Measurements from ENCODE around the gene VPS13D.
A peak's percentile ranks its signal among the peaks of the same experiment; 100 is the strongest.

Gene VPS13D

GRCh38 chr1:12473596-12474362 lies 243.9 kb downstream of the VPS13D start:
- DNase-seq (ENCODE audit: low read depth): no peak
- H3K4me3 ChIP-seq (ENCODE audit: low read depth, low read length): no peak overlapping the region
- TF ChIP-seq, protein P1, sequence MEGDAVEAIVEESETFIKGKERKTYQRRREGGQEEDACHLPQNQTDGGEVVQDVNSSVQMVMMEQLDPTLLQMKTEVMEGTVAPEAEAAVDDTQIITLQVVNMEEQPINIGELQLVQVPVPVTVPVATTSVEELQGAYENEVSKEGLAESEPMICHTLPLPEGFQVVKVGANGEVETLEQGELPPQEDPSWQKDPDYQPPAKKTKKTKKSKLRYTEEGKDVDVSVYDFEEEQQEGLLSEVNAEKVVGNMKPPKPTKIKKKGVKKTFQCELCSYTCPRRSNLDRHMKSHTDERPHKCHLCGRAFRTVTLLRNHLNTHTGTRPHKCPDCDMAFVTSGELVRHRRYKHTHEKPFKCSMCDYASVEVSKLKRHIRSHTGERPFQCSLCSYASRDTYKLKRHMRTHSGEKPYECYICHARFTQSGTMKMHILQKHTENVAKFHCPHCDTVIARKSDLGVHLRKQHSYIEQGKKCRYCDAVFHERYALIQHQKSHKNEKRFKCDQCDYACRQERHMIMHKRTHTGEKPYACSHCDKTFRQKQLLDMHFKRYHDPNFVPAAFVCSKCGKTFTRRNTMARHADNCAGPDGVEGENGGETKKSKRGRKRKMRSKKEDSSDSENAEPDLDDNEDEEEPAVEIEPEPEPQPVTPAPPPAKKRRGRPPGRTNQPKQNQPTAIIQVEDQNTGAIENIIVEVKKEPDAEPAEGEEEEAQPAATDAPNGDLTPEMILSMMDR (IDR thresholded peaks at IDR 0.05; ENCODE audit: control insufficient read depth, extremely low read depth, insufficient read depth): no peak

DNA sequence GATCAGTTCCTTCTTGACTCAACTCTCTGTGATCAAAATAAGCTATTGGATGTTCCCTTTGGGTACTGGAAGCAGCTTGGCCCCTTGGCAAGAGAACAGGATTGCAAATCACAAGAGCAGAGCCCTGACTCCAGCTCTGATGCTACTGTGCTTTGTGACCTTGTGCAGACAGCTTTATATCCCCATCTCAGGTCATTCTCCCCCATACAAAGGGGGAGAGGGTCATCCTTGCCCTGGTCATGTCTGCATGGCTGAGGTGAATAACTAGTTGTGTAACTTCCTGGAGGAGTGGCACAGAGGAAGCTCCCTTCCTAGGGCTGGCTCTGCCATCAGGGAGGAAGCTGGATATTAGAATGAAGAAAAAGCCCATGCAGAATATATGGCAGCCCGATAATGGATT lies 245.3 kb downstream of the VPS13D start:
- TF ChIP-seq, protein P1 (IDR thresholded peaks at IDR 0.05; ENCODE audit: control insufficient read depth, extremely low read depth, insufficient read depth): no peak
- H3K4me3 ChIP-seq (ENCODE audit: low read depth, low read length): no peak overlapping the region
- no peak for DNase-seq (ENCODE audit: low read depth)

- H3K4me3 ChIP-seq (ENCODE audit: low read depth, low read length): 0 out of 2 replicates have a peak overlapping the region, but pooled peaks have one; percentile 4
- TF ChIP-seq, protein P1 (IDR thresholded peaks at IDR 0.05; ENCODE audit: control insufficient read depth, extremely low read depth, insufficient read depth): no peak
- peak; percentile 93 for DNase-seq (ENCODE audit: low read depth)
These were observed 245.7 kb downstream of the VPS13D start for GRCh38 chr1:12475530-12475934.

- peak; percentile 96 for DNase-seq (ENCODE audit: low read depth)
- TF ChIP-seq, protein P1 (IDR thresholded peaks at IDR 0.05; ENCODE audit: control insufficient read depth, extremely low read depth, insufficient read depth): no peak
- 0 out of 2 replicates have a peak overlapping the region, but pooled peaks have one; percentile 4 for H3K4me3 ChIP-seq (ENCODE audit: low read depth, low read length)
These were observed 246.1 kb downstream of the VPS13D start for GRCh38 chr1:12475947-12476346.

GRCh38 chr1:12477314-12477713 lies 247.5 kb downstream of the VPS13D start:
- TF ChIP-seq, protein P1 (IDR thresholded peaks at IDR 0.05; ENCODE audit: control insufficient read depth, extremely low read depth, insufficient read depth): no peak
- no peak overlapping the region for H3K4me3 ChIP-seq (ENCODE audit: low read depth, low read length)
- no peak for DNase-seq (ENCODE audit: low read depth)

DNA sequence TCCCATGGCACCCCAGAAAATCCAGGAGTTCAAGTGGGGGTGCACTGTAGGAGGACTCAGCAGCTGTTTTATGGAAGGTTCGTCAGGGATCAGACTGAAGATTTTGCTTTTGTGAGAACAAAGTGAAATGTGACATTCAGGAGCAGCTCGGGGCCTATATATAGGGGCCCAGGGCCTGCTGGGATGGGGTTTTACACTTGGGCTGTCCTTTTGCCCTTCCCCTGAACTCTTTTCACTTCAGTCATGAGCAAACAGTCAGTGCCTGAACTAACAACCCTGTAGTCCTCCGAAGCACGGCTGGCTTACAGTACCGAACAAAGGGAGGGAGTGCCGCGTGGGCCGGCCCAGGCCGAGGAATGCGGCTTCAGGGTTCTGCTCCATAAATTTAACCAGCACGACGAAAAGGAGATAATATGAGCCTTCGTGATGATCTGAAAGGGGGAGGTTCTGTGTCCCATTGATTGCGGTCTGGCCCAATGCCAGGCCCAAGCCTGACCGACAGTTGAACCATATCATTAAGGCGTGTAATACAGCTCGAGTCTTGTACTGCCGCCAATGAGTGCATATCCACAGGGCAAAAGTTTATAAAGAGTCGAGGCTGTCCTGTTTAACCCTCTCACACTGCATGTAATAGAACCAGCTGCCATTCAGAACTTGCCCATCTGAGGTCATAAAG lies 248.2 kb downstream of the VPS13D start:
- DNase-seq (ENCODE audit: low read depth): peak; percentile 82
- H3K4me3 ChIP-seq (ENCODE audit: low read depth, low read length): no peak overlapping the region
- TF ChIP-seq, protein P1 (IDR thresholded peaks at IDR 0.05; ENCODE audit: control insufficient read depth, extremely low read depth, insufficient read depth): no peak

Data from LNCaP clone FGC (cell line).